H1 (cell line): ENCODE data around the gene NUP107. TPM values are rescaled to one million over a fixed set of nuclear protein-coding genes. Genes with fewer than 3 reads are reported as not detected.

Experiments
- CTCF ChIA-PET: fragments of 300-600 bp; sonication (Branson Sonifier 250); formaldehyde crosslinking; loops from one replicate; lab custom pipeline; 2021; ENCODE audit not compliant: partially characterized antibody; lab: Charles Lee
- POLR2A ChIA-PET: fragments of 300-600 bp; sonication (Branson Sonifier 250); formaldehyde crosslinking; loops from one replicate; lab custom pipeline; 2021; ENCODE audit warnings: inconsistent platforms; ENCODE audit not compliant: partially characterized antibody; lab: Charles Lee
- DNase-seq, 2 experiments: peaks; one replicate each; pipeline versions ENCODE4 v3.0.0 to v3.0.0-alpha.2; 2010 to 2022; ENCODE audit warnings: low spot score in 2 of 2, low read depth in 1 of 2, mixed read lengths in 1 of 2
- FAIRE-seq: peaks from 2 replicates; lab custom pipeline; 2011; peaks lifted over from hg19 to GRCh38; lab: Jason Lieb, UNC
- H2AFZ ChIP-seq: 2 replicates; pipeline ENCODE4 v1.8.1; 2012; ENCODE audit warnings: low read length, inconsistent platforms
- H2AK5ac ChIP-seq: 2 replicates; pipeline ENCODE4 v1.6.1; 2013; ENCODE audit warnings: low read depth, low read length
- H2BK120ac ChIP-seq: replicated peaks from 2 replicates; pipeline ENCODE3; 2013; ENCODE audit warnings: low read depth, low read length, inconsistent platforms
- H2BK12ac ChIP-seq: 2 replicates; pipeline ENCODE4 v1.6.1; 2013; ENCODE audit warnings: low read depth, low read length
- H2BK15ac ChIP-seq: 2 replicates; pipeline ENCODE4 v1.6.1; 2013; ENCODE audit warnings: low read length
- H2BK20ac ChIP-seq: 2 replicates; pipeline ENCODE4 v1.6.1; 2013; ENCODE audit warnings: low read length
- H2BK5ac ChIP-seq: 2 replicates; pipeline ENCODE4 v1.6.1; 2013; ENCODE audit warnings: low read depth, low read length
- H3K14ac ChIP-seq: 2 replicates; pipeline ENCODE4 v1.6.1; 2013; ENCODE audit warnings: inconsistent platforms; ENCODE audit not compliant: insufficient read length
- H3K18ac ChIP-seq: 2 replicates; pipeline ENCODE4 v1.6.1; 2013; ENCODE audit warnings: low read length; ENCODE audit errors: extremely low read depth
- H3K23ac ChIP-seq: 2 replicates; pipeline ENCODE4 v1.6.1; 2013; ENCODE audit warnings: inconsistent platforms; ENCODE audit not compliant: insufficient read length
- H3K23me2 ChIP-seq: 2 replicates; pipeline ENCODE4 v1.6.1; 2013; ENCODE audit warnings: low read depth, low read length
- H3K27ac ChIP-seq: 2 replicates; pipeline ENCODE4 v1.6.1; 2011; ENCODE audit warnings: low read depth, low read length, inconsistent platforms
- H3K27me3 ChIP-seq, 4 experiments: replicated peaks in 1 of 4; 1 replicate in 1 of 4; 2 replicates in 3 of 4; pipeline versions ENCODE4 v1.6.1 to v1.8.1; 2011 to 2013; ENCODE audit warnings: low read length in 3 of 4, mild to moderate bottlenecking in 3 of 4, inconsistent platforms in 2 of 4, mixed read lengths in 2 of 4, moderate library complexity in 1 of 4; ENCODE audit not compliant: control insufficient read depth in 3 of 4, insufficient read depth in 3 of 4; ENCODE audit errors: extremely low read depth in 1 of 4
- H3K36me3 ChIP-seq, 4 experiments: 2 replicates each; pipeline versions ENCODE4 v1.6.1 to v1.8.1; 2011 to 2013; ENCODE audit warnings: mild to moderate bottlenecking in 4 of 4, low read length in 3 of 4, moderate library complexity in 2 of 4, control low read depth in 1 of 4, inconsistent platforms in 1 of 4; ENCODE audit not compliant: insufficient read depth in 4 of 4, control insufficient read depth in 2 of 4
- H3K4ac ChIP-seq: replicated peaks from 2 replicates; pipeline ENCODE3; 2013; ENCODE audit warnings: low read length, low read depth, mixed read lengths, inconsistent platforms; ENCODE audit not compliant: insufficient read length
- H3K4me1 ChIP-seq, 4 experiments: replicated peaks in 1 of 4; 1 replicate in 1 of 4; 2 replicates in 3 of 4; pipeline versions ENCODE4 v1.6.1 to v1.8.1; 2011 to 2013; ENCODE audit warnings: low read length in 3 of 4, inconsistent platforms in 2 of 4, mixed read lengths in 1 of 4; ENCODE audit not compliant: insufficient read depth in 4 of 4, control insufficient read depth in 3 of 4
- H3K4me2 ChIP-seq, 2 experiments: 2 replicates each; pipeline versions ENCODE4 v1.6.1 to v1.8.1; 2011 to 2013; ENCODE audit warnings: low read depth in 2 of 2, low read length in 2 of 2, control low read depth in 1 of 2, inconsistent platforms in 1 of 2, mild to moderate bottlenecking in 1 of 2; ENCODE audit not compliant: insufficient read depth in 1 of 2
- H3K4me3 ChIP-seq, 4 experiments: fragments of 200-600, 300-600 bp in 1 of 4; sonication (generic), shearing (Covaris generic), sonication (Bioruptor Twin) in 1 of 4; 2 replicates each; pipeline versions ENCODE4 v1.5.1 to v1.8.1; 2011 to 2016; ENCODE audit warnings: low read length in 4 of 4, low read depth in 3 of 4, control low read depth in 2 of 4, inconsistent platforms in 2 of 4, mild to moderate bottlenecking in 2 of 4, mixed read lengths in 1 of 4, moderate library complexity in 1 of 4; ENCODE audit not compliant: insufficient read depth in 2 of 4; ENCODE audit errors: extremely low read depth in 1 of 4
- H3K56ac ChIP-seq: replicated peaks from 2 replicates; pipeline ENCODE3; 2013; ENCODE audit warnings: low read depth, mild to moderate bottlenecking, mixed read lengths, low read length, inconsistent platforms; ENCODE audit not compliant: insufficient read length
- H3K79me1 ChIP-seq: 2 replicates; pipeline ENCODE4 v1.6.1; 2013; ENCODE audit warnings: low read depth, low read length, control low read depth
- H3K79me2 ChIP-seq, 2 experiments: 2 replicates each; pipeline versions ENCODE4 v1.6.1 to v1.8.1; 2012 to 2013; ENCODE audit warnings: low read length in 2 of 2, mild to moderate bottlenecking in 2 of 2, inconsistent platforms in 1 of 2; ENCODE audit not compliant: insufficient read depth in 2 of 2, control insufficient read depth in 1 of 2
- H3K9ac ChIP-seq, 4 experiments: replicated peaks in 1 of 4; 1 replicate in 1 of 4; 2 replicates in 3 of 4; pipeline versions ENCODE4 v1.6.1 to v1.8.1; 2011 to 2013; ENCODE audit warnings: low read depth in 3 of 4, low read length in 3 of 4, control low read depth in 2 of 4, mild to moderate bottlenecking in 2 of 4, moderate library complexity in 2 of 4, inconsistent platforms in 1 of 4; ENCODE audit errors: extremely low read depth in 1 of 4
- H3K9me3 ChIP-seq, 2 experiments: 2 replicates each; pipeline versions ENCODE4 v1.6.1 to v1.8.1; 2012 to 2013; ENCODE audit warnings: mild to moderate bottlenecking in 2 of 2, moderate library complexity in 2 of 2, control low read depth in 1 of 2, inconsistent platforms in 1 of 2, low read depth in 1 of 2, low read length in 1 of 2, mixed read lengths in 1 of 2; ENCODE audit not compliant: insufficient read depth in 2 of 2
- H4K20me1 ChIP-seq, 2 experiments: replicated peaks in 1 of 2; 2 replicates each; pipeline versions ENCODE3 to v1.8.1; 2011 to 2013; ENCODE audit warnings: inconsistent platforms in 2 of 2, low read length in 2 of 2, mild to moderate bottlenecking in 1 of 2; ENCODE audit not compliant: insufficient read depth in 2 of 2, control insufficient read depth in 1 of 2
- H4K5ac ChIP-seq: 2 replicates; pipeline ENCODE4 v1.6.1; 2013; ENCODE audit warnings: low read length, low read depth, mixed read lengths, inconsistent platforms; ENCODE audit not compliant: insufficient read length
- H4K8ac ChIP-seq: 2 replicates; pipeline ENCODE4 v1.8.0; 2013; ENCODE audit warnings: mild to moderate bottlenecking, moderate library complexity, low read length, inconsistent platforms; ENCODE audit not compliant: insufficient read depth; ENCODE audit errors: extremely low read depth
- H4K91ac ChIP-seq: replicated peaks from 2 replicates; pipeline ENCODE3; 2013; ENCODE audit warnings: low read length, mixed read lengths, inconsistent platforms; ENCODE audit not compliant: insufficient read length
- BACH1 ChIP-seq: IDR thresholded peaks from 2 replicates; pipeline ENCODE4 v1.6.1; 2012; ENCODE audit warnings: low read length, improper control_type of control experiment
- BCL11A ChIP-seq, 2 experiments: IDR thresholded peaks; one replicate each; pipeline ENCODE4 v1.6.1; 2011; ENCODE audit warnings: low read depth in 2 of 2, low read length in 2 of 2, mild to moderate bottlenecking in 2 of 2
- BRCA1 ChIP-seq: IDR thresholded peaks from 2 replicates; pipeline ENCODE4 v1.6.1; 2012; ENCODE audit warnings: low read depth, low read length, improper control_type of control experiment
- CBX8 ChIP-seq: fragments of 300-800, 300-1000 bp; sonication (generic); IDR thresholded peaks from 2 replicates; pipeline ENCODE4 v1.7.1; 2016; ENCODE audit warnings: low read depth, low read length, borderline replicate concordance
- EGR1 ChIP-seq: IDR thresholded peaks from 2 replicates; pipeline ENCODE4 v1.6.1; 2011; ENCODE audit warnings: low read depth, low read length, borderline replicate concordance
- GABPA ChIP-seq: IDR thresholded peaks from 2 replicates; pipeline ENCODE4 v1.6.1; 2011; ENCODE audit warnings: mild to moderate bottlenecking, low read length, moderate library complexity, borderline replicate concordance; ENCODE audit not compliant: insufficient read depth
- HDAC6 ChIP-seq: IDR thresholded peaks from one replicate; pipeline ENCODE4 v1.7.1; 2012; ENCODE audit warnings: low read depth, mild to moderate bottlenecking, inconsistent platforms, low read length, moderate library complexity
- JUND ChIP-seq: IDR thresholded peaks from 2 replicates; pipeline ENCODE4 v1.6.1; 2011; ENCODE audit warnings: mild to moderate bottlenecking, improper control_type of control experiment, low read length
- KDM1A ChIP-seq: fragments of 200-600, 300-600 bp; sonication (generic); IDR thresholded peaks from 2 replicates; pipeline ENCODE4 v1.7.1; 2016; ENCODE audit warnings: mild to moderate bottlenecking, low read length, borderline replicate concordance
- KDM5A ChIP-seq: fragments of 200-600 bp; IDR thresholded peaks from 2 replicates; pipeline ENCODE4 v1.7.1; 2012; ENCODE audit warnings: mild to moderate bottlenecking, low read length, inconsistent platforms, mixed read lengths
- PHF8 ChIP-seq: fragments of 200-600 bp; sonication (generic); conservative IDR thresholded peaks from 2 replicates; pipeline ENCODE4 v1.7.1; 2012; ENCODE audit warnings: low read depth, mild to moderate bottlenecking, inconsistent platforms, low read length, moderate library complexity
- SIRT6 ChIP-seq: IDR thresholded peaks from one replicate; pipeline ENCODE4 v1.7.1; 2012; ENCODE audit warnings: low read length, inconsistent platforms
- SP1 ChIP-seq: IDR thresholded peaks from 2 replicates; pipeline ENCODE4 v1.6.1; 2011; ENCODE audit warnings: low read depth, low read length
- TAF7 ChIP-seq: optimal IDR thresholded peaks from 2 replicates; pipeline ENCODE3; 2011; ENCODE audit warnings: low read depth, mild to moderate bottlenecking, inconsistent platforms, low read length, moderate library complexity, borderline replicate concordance
- ZNF274 ChIP-seq: IDR thresholded peaks from 2 replicates; pipeline ENCODE4 v1.7.0; 2012; ENCODE audit warnings: low read length, borderline replicate concordance; ENCODE audit errors: extremely low read depth
- WGBS, 2 experiments: shearing (Covaris generic) in 1 of 2; methylation state at CpG; one replicate each; pipeline versions ENCODE4 v1.1.6 to v1.1.7; 2013 to 2015; ENCODE audit warnings: low lambda C conversion rate in 2 of 2, mixed read lengths in 2 of 2, inconsistent platforms in 1 of 2, low coverage in 1 of 2, missing lambda C conversion rate in 1 of 2; ENCODE audit not compliant: insufficient replicate concordance in 2 of 2, insufficient coverage in 1 of 2, insufficient read length in 1 of 2; ENCODE audit errors: extremely low coverage in 1 of 2, missing lambda C conversion rate in 1 of 2; 5-methylcytosine and 5-hydroxymethylcytosine counted together
- polyA plus RNA-seq, 7 experiments: library from polyadenylated mRNA; depleted of rRNA in 3 of 7; stranded (reverse) in 5 of 7; unstranded in 2 of 7; fragments of >200 nt in 5 of 7; fragments of 200-250 nt in 2 of 7; gene quantifications; 1 replicate in 5 of 7; 2 replicates in 1 of 7; 4 replicates in 1 of 7; pipeline versions ENCODE4 v1.2.1 to v1.2.3, GENCODE V29; 2011 to 2013; ENCODE audit warnings: missing spikeins in 2 of 7, mixed read lengths in 2 of 7
- total RNA-seq: library from RNA; stranded (reverse); fragmentation: NEBNext Ultra II Directional; extraction: Animal tissue kit (Norgen Biotek cat#: 25700); gene quantifications from 2 replicates; pipeline ENCODE4 v1.2.1, GENCODE V29; 2021

The NUP107 gene
- total and polyA plus RNA-seq, 2 of the 8 experiments (the other 6 are each of a cell fraction or from before 2014, with no cell fraction given) = 46.1 to 141 TPM

DNA sequence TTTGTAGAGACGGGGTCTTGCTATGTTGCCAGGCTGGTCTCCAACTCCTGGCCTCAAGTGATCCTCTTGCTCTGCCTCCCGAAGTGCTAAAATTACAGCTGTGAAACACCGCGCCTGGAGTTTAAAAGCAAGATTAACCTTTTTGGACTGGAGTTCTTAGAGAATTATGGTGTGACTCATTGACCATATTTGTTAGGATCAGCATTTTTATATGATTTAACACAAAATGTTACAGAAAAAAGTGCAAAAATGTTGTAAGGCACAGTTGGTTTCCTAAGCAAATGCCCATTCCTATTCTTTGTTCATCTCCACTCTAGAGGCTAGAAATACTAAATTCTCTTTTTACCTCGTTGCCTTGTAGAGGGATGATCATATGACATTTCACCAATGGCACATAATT, 86.8 kb downstream of the NUP107 start:
- no peak overlapping the region for H3K23ac ChIP-seq
- H3K4me3 ChIP-seq = no peak overlapping the region
- no peak overlapping the region for H3K56ac ChIP-seq
- WGBS, 2 experiments = 88% methylated on average over 5 of the region's 5 CpGs; no CpG with 5 or more reads in 1 of the 2 experiments
- no peaks in the 10 kb centered on the region for H3K9me3 ChIP-seq
- H3K4me2 ChIP-seq = no peak overlapping the region
- no peak overlapping the region for H2BK5ac ChIP-seq
- H3K79me1 ChIP-seq = no peaks in the 10 kb centered on the region
- no peak overlapping the region for H4K8ac ChIP-seq
- no peak overlapping the region for H3K18ac ChIP-seq
- no peak overlapping the region for H4K5ac ChIP-seq
- H3K27ac ChIP-seq = no peak overlapping the region
- no peak overlapping the region for H3K9ac ChIP-seq
- no peak overlapping the region for H2BK120ac ChIP-seq
- no peaks in the 10 kb centered on the region for H3K79me2 ChIP-seq
- no peak overlapping the region for H2BK20ac ChIP-seq
- no peaks in the 10 kb centered on the region for H3K36me3 ChIP-seq
- H2AK5ac ChIP-seq = no peak overlapping the region
- H4K91ac ChIP-seq = no peak overlapping the region
- no peak overlapping the region for H2AFZ ChIP-seq
- no peaks in the 10 kb centered on the region for H3K4me1 ChIP-seq
- DNase-seq = no peak
- no peaks in the 10 kb centered on the region for H4K20me1 ChIP-seq
- no peaks in the 10 kb centered on the region for H3K27me3 ChIP-seq
- no peaks in the 10 kb centered on the region for H3K23me2 ChIP-seq
- no peak overlapping the region for H2BK12ac ChIP-seq
- FAIRE-seq = no peak
- no peak overlapping the region for H3K4ac ChIP-seq
- ChIA-PET CTCF (interaction anchor here (0.6 kb wide), 1 partner anchor 792 kb away, joined by 3 read pairs; no protein-coding TSS in a partner anchor), POLR2A (interaction anchor here (1.2 to 2.1 kb wide), 2 partner anchors 10 to 40 kb away, joined by 3 to 8 read pairs; no protein-coding TSS in a partner anchor)
- no peak overlapping the region for H3K14ac ChIP-seq
- no peak overlapping the region for H2BK15ac ChIP-seq
- no peak for TF ChIP-seq EGR1
- TF ChIP-seq PHF8 = no peak
- TF ChIP-seq BCL11A (IDR thresholded peaks at IDR 0.05; ENCODE audit: low read depth in 2 of 2, low read length in 2 of 2) = no peak
- no peak for TF ChIP-seq KDM5A
- no peak for TF ChIP-seq HDAC6
- no peak for TF ChIP-seq ZNF274
- TF ChIP-seq CBX8 = no peak
- no peak for TF ChIP-seq SIRT6
- TF ChIP-seq BACH1 = no peak
- TF ChIP-seq KDM1A = no peak
- TF ChIP-seq JUND = no peak
- TF ChIP-seq TAF7 = no peak
- TF ChIP-seq GABPA = no peak
- no peak for TF ChIP-seq SP1
- TF ChIP-seq BRCA1 = no peak
